Breast epithelium (tissue), 3 donors: ENCODE results near the gene C4BPB.

Experiments used
- CTCF ChIP-seq, 3 donors: fragments of 450-650 bp; IDR thresholded peaks; one replicate each; pipeline ENCODE4 v1.5.1; 2016 to 2017; ENCODE audit warnings: antibody characterized with exemption in 3 of 3, mild to moderate bottlenecking in 3 of 3, moderate library complexity in 3 of 3
- POLR2A ChIP-seq: fragments of 450-650 bp; IDR thresholded peaks from one replicate; pipeline ENCODE4 v1.6.1; 2016; ENCODE audit warnings: antibody characterized with exemption, mild to moderate bottlenecking, moderate library complexity

- no peak for TF ChIP-seq CTCF (IDR thresholded peaks at IDR 0.05)
- no peak for TF ChIP-seq POLR2A
Observed at GRCh38 chr1:207045453-207045852, 43.2 kb upstream of the C4BPB start.
